ENCODE measurements around the gene SNAPIN. TPM values are rescaled to one million over a fixed set of nuclear protein-coding genes. Genes with fewer than 3 reads are reported as not detected.

SNAPIN gene
- total RNA-seq, 1 experiment from 2014 or later = 46.8 TPM

GRCh38 chr1:153614906-153615305 is 43.6 kb upstream of the SNAPIN start:
- no TSS peak for BruUV-seq (replicated peaks)
- ATAC-seq = no peak
- POLR2A ChIA-PET = interaction anchor here (1.6 to 1.9 kb wide), 2 partner anchors 13 to 19 kb away, joined by 5 read pairs; partner anchors contain the start of genes CHTOP and S100A13
- in situ Hi-C loops (cut with HindIII; ENCODE audit: low pct_unique_long_range_greater_than_20kb, low sequenced_read_pairs) (loop anchor here (25.0 kb wide), 1 partner anchor 253 kb away; the partner anchor contains the start of gene S100A9), intact Hi-C loops (cut with micrococcal nuclease; ENCODE audit: unreplicated experiment) (loop anchor here (5.0 kb wide), 1 partner anchor 103 kb away; no protein-coding TSS in a partner anchor)
- CTCF ChIA-PET = interaction anchor here (1.2 to 1.6 kb wide), 3 partner anchors 9 to 81 kb away, joined by 3 to 4 read pairs (median 3); partner anchors contain the start of gene S100A13
- Histone ChIP-seq H3K27me3 (ENCODE audit: control insufficient read depth, insufficient read depth, low read length) (no peaks in the 10 kb centered on the region), H3K36me3 (ENCODE audit: control insufficient read depth, insufficient read depth, low read length) (no peaks in the 10 kb centered on the region), H3K27ac (ENCODE audit: low read length) (no peak overlapping the region), H3K4me1 (ENCODE audit: control insufficient read depth, insufficient read depth, low read length) (peaks cover 28% of the 10 kb centered on the region), H3K9me3 (ENCODE audit: control insufficient read depth, insufficient read depth, low read depth, low read length) (no peaks in the 10 kb centered on the region), H3K4me3 (ENCODE audit: low read depth in 2 of 2, low read length in 2 of 2) (no peak overlapping the region)
- TF ChIP-seq TCF7L2 (IDR thresholded peaks at IDR 0.05; ENCODE audit: low read depth, low read length) (no peak), REST (IDR thresholded peaks at IDR 0.05; ENCODE audit: insufficient read depth in 1 of 2, low read depth in 2 of 2, low read length in 1 of 2) (no peak), CTCF (IDR thresholded peaks at IDR 0.05) (no peak), POLR2AphosphoS5 (IDR thresholded peaks at IDR 0.05; ENCODE audit: low read depth, low read length) (no peak)
- no peak for DNase-seq (ENCODE audit: low read depth, low spot score)

GRCh38 chr1:153615406-153615805 is 43.1 kb upstream of the SNAPIN start:
- intact Hi-C loops (cut with micrococcal nuclease; ENCODE audit: unreplicated experiment) (loop anchor here (5.0 kb wide), 1 partner anchor 103 kb away; no protein-coding TSS in a partner anchor), in situ Hi-C loops (cut with HindIII; ENCODE audit: low pct_unique_long_range_greater_than_20kb, low sequenced_read_pairs) (loop anchor here (25.0 kb wide), 1 partner anchor 253 kb away; the partner anchor contains the start of gene S100A9)
- H3K27me3 ChIP-seq (ENCODE audit: control insufficient read depth, insufficient read depth, low read length) = no peaks in the 10 kb centered on the region
- no peaks in the 10 kb centered on the region for H3K36me3 ChIP-seq (ENCODE audit: control insufficient read depth, insufficient read depth, low read length)
- peaks cover 23% of the 10 kb centered on the region for H3K4me1 ChIP-seq (ENCODE audit: control insufficient read depth, insufficient read depth, low read length)
- DNase-seq (ENCODE audit: low read depth, low spot score) = no peak
- CTCF ChIA-PET = interaction anchor here (1.2 kb wide), 1 partner anchor 82 kb away, joined by 3 read pairs; no protein-coding TSS in a partner anchor
- H3K4me3 ChIP-seq (ENCODE audit: low read depth in 2 of 2, low read length in 2 of 2) = no peak overlapping the region
- no peak overlapping the region for H3K27ac ChIP-seq (ENCODE audit: low read length)
- TF ChIP-seq SIN3A (IDR thresholded peaks at IDR 0.05; ENCODE audit: borderline replicate concordance, insufficient read depth, low read depth, low read length) (no peak), POLR2AphosphoS5 (IDR thresholded peaks at IDR 0.05; ENCODE audit: low read depth, low read length) (no peak), REST (IDR thresholded peaks at IDR 0.05; ENCODE audit: insufficient read depth in 1 of 2, low read depth in 2 of 2, low read length in 1 of 2) (no peak), TCF7L2 (IDR thresholded peaks at IDR 0.05; ENCODE audit: low read depth, low read length) (no peak), CTCF (IDR thresholded peaks at IDR 0.05) (no peak)
- no peaks in the 10 kb centered on the region for H3K9me3 ChIP-seq (ENCODE audit: control insufficient read depth, insufficient read depth, low read depth, low read length)
- no peak for ATAC-seq
- no TSS peak for BruUV-seq (replicated peaks)
- POLR2A ChIA-PET = interaction anchor here (1.0 to 1.9 kb wide), 2 partner anchors 12 to 19 kb away, joined by 4 to 5 read pairs; partner anchors contain the start of gene S100A13

All from Panc1 (cell line).